IPS-15b (cell line): ENCODE data around the gene MMP12.
A peak's percentile ranks its signal among the peaks of the same experiment; 100 is the strongest.

ENCODE experiments used
- H3K27me3 ChIP-seq: one replicate; pipeline ENCODE4 v1.6.1; 2013; ENCODE audit warnings: low read length; ENCODE audit not compliant: control insufficient read depth, insufficient read depth
- H3K36me3 ChIP-seq: one replicate; pipeline ENCODE4 v1.6.1; 2013; ENCODE audit warnings: low read length; ENCODE audit not compliant: control insufficient read depth, insufficient read depth
- H3K4me1 ChIP-seq: one replicate; pipeline ENCODE4 v1.6.1; 2013; ENCODE audit warnings: mild to moderate bottlenecking, low read length; ENCODE audit not compliant: control insufficient read depth, insufficient read depth
- H3K4me3 ChIP-seq: one replicate; pipeline ENCODE4 v1.5.1; 2013; ENCODE audit warnings: low read depth, low read length
- H3K9ac ChIP-seq: one replicate; pipeline ENCODE4 v1.6.1; 2013; ENCODE audit warnings: low read depth, mild to moderate bottlenecking, low read length
- H3K9me3 ChIP-seq: one replicate; pipeline ENCODE4 v1.6.1; 2013; ENCODE audit warnings: mild to moderate bottlenecking, low read length; ENCODE audit not compliant: control insufficient read depth, insufficient read depth

The MMP12 gene

DNA sequence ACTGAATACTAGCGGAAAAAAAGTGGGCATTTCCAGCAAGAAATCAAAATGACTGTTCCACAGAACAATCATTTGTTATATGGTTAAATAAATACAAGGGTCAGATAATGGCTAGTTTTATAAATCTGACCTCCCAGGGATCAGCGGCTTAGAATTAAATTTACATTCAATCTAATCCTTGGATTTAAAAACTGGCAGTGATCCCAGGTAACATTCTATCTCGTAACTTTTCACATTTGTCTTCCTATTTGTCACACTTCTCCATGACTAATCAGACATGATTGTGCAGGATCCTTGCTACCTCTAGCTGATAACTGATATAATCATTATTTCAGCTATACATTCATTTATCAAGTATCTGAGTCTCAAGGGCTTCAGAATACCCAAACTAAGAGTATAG, 28.5 kb downstream of the MMP12 start:
- Histone ChIP-seq H3K4me1 (no peaks in the 10 kb centered on the region), H3K9me3 (no peaks in the 10 kb centered on the region), H3K9ac (no peak overlapping the region), H3K4me3 (no peak overlapping the region), H3K27me3 (no peaks in the 10 kb centered on the region), H3K36me3 (no peaks in the 10 kb centered on the region)

DNA sequence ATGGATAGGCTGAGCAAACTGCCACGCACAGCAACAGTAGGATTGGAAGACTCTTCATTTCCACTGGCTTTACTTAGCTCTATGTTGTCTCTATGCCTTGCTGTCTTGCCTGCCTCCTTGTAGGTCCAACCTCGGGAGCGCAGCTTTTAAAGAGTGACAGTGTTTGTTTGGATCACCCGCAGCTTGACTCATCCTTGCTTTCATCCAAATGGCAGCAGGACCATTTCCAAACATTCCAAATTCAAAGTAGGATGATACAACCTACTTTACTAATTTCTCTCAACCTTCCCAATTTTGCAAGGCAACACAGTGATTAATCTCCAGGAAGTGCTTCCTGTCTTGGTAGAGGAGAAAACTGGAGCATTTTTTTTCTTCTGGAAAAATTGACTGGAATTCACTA, 31.3 kb downstream of the MMP12 start, which contains the start of gene MMP3:
MMP3 (minus strand) TSS at position 121 of the 400 bp plus-strand sequence; CDS start at position 58, 63 bp downstream.
- Histone ChIP-seq H3K9me3 (no peaks in the 10 kb centered on the region), H3K27me3 (no peaks in the 10 kb centered on the region), H3K4me3 (no peak within 1 kb of the TSS), H3K9ac (no peak within 1 kb of the TSS), H3K36me3 (no peaks in the 10 kb centered on the region), H3K4me1 (no peaks in the 10 kb centered on the region)

DNA sequence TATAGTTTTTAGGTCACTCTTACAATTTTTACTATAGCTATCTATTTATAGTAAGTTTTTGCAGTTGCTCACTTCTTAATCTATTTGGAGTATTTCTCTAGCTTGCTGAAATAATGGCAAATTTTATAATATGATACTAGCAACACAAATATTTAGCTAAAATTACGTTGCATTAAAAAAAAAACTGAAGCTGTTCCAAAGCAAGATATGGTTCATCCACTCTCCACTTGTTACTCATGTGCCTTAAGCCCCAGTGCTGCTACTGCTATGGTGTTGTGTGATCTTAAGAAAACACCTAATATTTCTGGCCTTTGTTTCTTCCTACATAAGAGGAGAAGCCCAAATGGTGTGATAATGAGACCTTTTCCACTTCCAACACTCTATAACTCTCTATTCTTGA, 31.9 kb downstream of the MMP12 start:
- Histone ChIP-seq H3K4me1 (no peaks in the 10 kb centered on the region), H3K9me3 (no peaks in the 10 kb centered on the region), H3K4me3 (no peak overlapping the region), H3K27me3 (no peaks in the 10 kb centered on the region), H3K36me3 (no peaks in the 10 kb centered on the region), H3K9ac (no peak overlapping the region)

DNA sequence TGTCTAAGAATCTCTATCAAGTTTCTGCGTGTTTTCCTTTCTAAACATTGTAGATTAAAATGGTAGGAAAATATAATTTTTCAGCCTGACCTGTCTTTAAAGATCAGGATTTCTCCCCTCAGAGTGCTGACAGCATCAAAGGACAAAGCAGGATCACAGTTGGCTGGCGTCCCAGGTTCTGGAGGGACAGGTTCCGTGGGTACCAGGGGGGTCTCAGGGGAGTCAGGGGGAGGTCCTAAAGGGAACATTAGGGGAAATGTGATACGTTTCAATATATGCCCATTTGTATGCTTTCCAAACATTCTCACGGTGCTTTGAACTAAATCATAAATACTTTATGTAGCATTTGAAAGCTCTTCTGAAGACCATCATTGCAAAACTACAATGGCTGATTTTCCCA, 34.8 kb downstream of the MMP12 start:
- Histone ChIP-seq H3K4me3 (no peak overlapping the region), H3K27me3 (no peaks in the 10 kb centered on the region), H3K4me1 (peaks cover 11% of the 10 kb centered on the region), H3K9ac (no peak overlapping the region), H3K36me3 (no peaks in the 10 kb centered on the region), H3K9me3 (no peaks in the 10 kb centered on the region)

DNA sequence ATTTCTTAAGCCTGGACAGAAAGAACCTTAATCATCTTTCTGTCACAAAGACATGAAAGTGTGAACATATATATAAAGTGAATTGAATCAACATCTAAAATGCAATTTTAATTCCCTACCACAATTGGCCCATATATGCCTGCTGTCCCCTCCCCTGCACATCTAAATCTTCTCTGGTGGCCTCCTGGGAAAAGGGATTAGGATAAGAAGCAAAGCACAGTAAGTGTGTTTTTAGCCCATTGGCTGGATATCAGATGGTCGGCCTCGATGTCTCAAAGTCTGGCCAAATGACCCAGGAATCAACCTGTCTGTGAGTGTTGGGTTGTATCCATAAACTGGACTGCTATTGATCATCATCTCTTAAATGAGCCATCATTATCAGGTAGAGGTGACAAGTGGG, 37.1 kb downstream of the MMP12 start:
- H3K4me1 ChIP-seq = peaks cover 11% of the 10 kb centered on the region
- H3K36me3 ChIP-seq = no peaks in the 10 kb centered on the region
- no peak overlapping the region for H3K4me3 ChIP-seq
- no peaks in the 10 kb centered on the region for H3K27me3 ChIP-seq
- no peak overlapping the region for H3K9ac ChIP-seq
- no peaks in the 10 kb centered on the region for H3K9me3 ChIP-seq

DNA sequence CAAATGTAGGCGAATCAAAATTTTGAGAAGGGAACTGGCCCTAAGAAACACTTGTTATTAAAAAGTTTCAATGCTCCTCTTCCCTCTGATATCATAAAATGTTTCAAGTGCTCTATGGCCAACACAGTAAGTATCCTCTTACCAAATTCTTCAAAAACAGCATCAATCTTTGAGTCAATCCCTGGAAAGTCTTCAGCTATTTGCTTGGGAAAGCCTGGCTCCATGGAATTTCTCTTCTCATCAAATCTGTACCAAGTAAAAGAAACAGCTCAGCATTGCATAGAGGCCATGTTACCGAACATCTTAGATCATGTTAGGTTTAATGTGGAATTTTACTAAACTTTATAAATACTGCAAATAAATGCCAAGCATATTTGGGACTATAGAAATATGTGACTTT, 37.6 kb downstream of the MMP12 start:
- Histone ChIP-seq H3K27me3 (no peaks in the 10 kb centered on the region), H3K9ac (no peak overlapping the region), H3K4me1 (peaks cover 11% of the 10 kb centered on the region), H3K9me3 (no peaks in the 10 kb centered on the region), H3K4me3 (no peak overlapping the region), H3K36me3 (no peaks in the 10 kb centered on the region)

DNA sequence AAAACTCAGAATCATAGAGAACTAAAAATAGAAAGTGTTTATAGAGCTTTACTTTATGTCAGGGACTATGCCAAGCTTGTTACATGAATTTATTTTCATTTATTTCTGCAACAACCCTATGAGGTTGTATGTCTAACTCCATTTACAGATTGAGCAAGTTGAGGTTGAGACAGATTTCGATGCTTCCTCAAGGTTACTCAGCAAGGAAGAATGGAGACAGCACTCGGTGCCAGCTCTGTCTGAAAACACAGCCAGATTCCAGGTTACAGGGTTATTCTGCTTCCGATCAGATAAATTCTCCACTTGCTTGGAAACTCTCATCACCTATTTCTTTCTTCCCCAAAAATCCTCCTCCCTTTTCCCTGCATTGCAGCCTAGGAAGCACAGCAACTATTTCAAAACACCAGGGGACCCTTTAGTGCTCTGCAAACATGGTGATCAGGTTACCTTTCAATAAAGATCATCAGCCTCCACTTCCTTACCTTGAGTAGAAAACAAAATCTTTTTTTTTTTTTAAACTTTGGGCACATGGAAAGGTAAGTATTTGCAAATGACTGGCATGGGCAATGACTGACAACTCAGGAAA, 38.4 kb downstream of the MMP12 start:
- Histone ChIP-seq H3K9ac (peak overlapping the region; percentile 4), H3K4me1 (peaks cover 11% of the 10 kb centered on the region), H3K36me3 (no peaks in the 10 kb centered on the region), H3K9me3 (no peaks in the 10 kb centered on the region), H3K27me3 (no peaks in the 10 kb centered on the region), H3K4me3 (no peak overlapping the region)

DNA sequence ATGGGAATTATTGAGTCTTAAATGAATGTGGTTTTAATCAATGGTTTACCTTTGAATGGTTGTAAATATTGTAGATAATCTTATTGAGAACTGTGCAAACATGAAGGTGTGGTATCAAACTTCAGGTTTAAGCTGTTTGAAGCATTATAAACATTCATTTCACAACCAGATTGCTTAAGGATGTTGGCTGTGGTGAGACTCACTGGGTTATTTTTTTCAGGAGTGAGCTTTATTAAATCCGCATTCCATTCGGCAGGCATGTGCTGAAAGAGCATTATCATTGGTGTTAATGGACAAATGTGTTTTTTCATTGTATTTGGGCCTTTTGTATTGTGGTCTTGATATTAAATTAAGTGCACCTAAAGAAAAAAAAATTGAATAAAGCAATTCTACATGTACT, 41.1 kb downstream of the MMP12 start:
- H3K9me3 ChIP-seq = no peaks in the 10 kb centered on the region
- no peak overlapping the region for H3K9ac ChIP-seq
- no peaks in the 10 kb centered on the region for H3K27me3 ChIP-seq
- H3K4me3 ChIP-seq = no peak overlapping the region
- no peaks in the 10 kb centered on the region for H3K36me3 ChIP-seq
- peaks cover 11% of the 10 kb centered on the region for H3K4me1 ChIP-seq

DNA sequence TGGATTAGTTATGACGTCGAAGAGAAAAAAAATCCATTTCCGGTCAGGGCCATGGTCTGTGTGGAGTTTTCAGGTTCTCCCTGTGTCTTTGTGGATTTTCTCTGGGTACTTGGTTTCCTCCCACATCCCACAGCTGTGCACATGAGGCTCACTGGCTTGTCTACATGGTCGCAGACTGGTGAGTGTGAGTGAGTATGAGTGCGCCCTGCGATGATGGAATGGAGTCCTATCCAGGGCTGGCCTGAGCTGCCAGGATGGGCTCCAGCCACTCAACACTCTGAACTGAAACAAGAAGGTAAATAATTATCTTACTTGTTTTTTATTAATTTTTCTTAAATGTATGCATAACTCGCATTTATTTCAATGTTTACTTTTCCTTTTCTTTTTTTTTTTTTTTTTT, 42.2 kb downstream of the MMP12 start:
- H3K9ac ChIP-seq = no peak overlapping the region

DNA sequence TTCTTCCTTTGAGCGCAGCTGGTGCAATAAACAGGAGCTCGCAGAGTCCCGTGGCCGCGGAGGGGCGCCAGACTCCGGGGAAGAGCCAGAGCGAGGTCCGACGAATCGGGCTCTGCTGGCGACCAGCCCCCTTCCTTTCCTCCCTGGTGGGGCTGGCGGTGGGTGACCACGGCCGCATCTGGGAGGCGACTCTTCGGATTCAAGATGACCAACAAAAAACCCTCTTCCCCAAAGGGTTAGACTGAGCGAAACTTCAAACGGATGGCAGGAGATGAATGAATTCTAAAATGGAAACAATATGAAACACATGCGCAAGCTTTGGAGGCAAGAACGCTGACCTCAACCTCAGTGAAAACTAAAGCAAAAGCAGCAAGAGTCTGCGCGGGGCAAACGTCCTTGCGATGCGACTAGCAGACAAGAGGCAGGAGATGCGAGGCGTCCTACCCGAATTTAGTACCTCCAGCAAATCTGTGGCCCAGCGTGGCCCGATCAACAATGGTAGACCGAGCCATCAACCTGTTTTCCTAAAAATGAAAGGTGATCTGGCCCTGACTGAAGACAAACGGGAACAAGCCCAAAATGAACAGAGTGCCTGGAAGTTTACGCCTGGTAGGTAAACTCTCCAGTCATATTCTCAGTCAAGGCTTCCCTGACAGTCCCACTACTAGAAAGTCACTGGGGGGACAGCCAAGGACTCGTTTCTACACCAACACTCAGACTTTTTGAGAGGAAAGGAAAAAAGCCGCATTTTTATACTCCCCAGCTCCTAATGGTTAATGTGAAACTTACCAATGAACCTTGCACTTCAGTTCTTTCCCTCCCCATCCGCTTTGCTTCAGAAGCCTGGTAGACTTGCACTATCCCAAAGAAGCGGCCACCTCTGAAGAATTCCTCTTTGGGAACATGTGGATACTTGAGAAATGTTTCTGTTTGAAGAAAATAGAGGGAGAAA, 43.0 kb downstream of the MMP12 start:
- Histone ChIP-seq H3K9me3 (no peaks in the 10 kb centered on the region), H3K27me3 (no peaks in the 10 kb centered on the region), H3K9ac (no peak overlapping the region), H3K4me3 (peak overlapping the region; percentile 19), H3K36me3 (no peaks in the 10 kb centered on the region), H3K4me1 (peaks cover 11% of the 10 kb centered on the region)

More for the DNA sequence above, 42.2 kb downstream of the MMP12 start:
- Histone ChIP-seq H3K4me1 (peaks cover 11% of the 10 kb centered on the region), H3K9me3 (no peaks in the 10 kb centered on the region), H3K4me3 (no peak overlapping the region), H3K36me3 (no peaks in the 10 kb centered on the region), H3K27me3 (no peaks in the 10 kb centered on the region)

DNA sequence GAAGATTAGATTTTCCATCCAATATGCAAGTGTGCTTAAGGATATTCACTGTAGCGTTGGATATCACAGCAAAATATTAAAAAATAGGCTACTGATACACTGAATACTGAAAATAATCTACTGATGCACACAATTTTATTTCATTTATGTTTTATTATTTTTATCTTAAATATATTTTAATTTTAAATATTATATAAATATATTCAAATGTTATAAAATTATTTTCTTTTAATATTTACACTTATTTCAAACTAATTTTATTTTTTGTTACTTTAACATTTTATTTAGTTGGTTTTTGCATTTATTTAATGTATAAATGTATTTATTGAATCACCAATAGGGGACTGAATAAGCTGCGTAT, 43.7 kb downstream of the MMP12 start:
- Histone ChIP-seq H3K4me1 (peaks cover 4% of the 10 kb centered on the region), H3K36me3 (no peaks in the 10 kb centered on the region), H3K27me3 (no peaks in the 10 kb centered on the region), H3K4me3 (no peak overlapping the region), H3K9ac (no peak overlapping the region), H3K9me3 (no peaks in the 10 kb centered on the region)
